ENCODE results near the gene TMEM176A.
A peak's percentile ranks its signal among the peaks of the same experiment; 100 is the strongest.

The TMEM176A gene

GRCh38 chr7:150778014-150778737 lies 22.4 kb upstream of the TMEM176A start:
- Histone ChIP-seq H3K9ac (ENCODE audit: low read length) (no peak overlapping the region), H3K4me3 (ENCODE audit: low read length) (no peak overlapping the region), H3K27ac (ENCODE audit: low read depth, low read length) (no peak overlapping the region), H3K36me3 (ENCODE audit: control insufficient read depth, insufficient read depth, low read length) (no peaks in the 10 kb centered on the region), H3K4me1 (ENCODE audit: control insufficient read depth, insufficient read depth, low read length) (peaks cover 2% of the 10 kb centered on the region), H3K27me3 (ENCODE audit: control insufficient read depth, insufficient read depth, low read length) (no peaks in the 10 kb centered on the region)

DNA sequence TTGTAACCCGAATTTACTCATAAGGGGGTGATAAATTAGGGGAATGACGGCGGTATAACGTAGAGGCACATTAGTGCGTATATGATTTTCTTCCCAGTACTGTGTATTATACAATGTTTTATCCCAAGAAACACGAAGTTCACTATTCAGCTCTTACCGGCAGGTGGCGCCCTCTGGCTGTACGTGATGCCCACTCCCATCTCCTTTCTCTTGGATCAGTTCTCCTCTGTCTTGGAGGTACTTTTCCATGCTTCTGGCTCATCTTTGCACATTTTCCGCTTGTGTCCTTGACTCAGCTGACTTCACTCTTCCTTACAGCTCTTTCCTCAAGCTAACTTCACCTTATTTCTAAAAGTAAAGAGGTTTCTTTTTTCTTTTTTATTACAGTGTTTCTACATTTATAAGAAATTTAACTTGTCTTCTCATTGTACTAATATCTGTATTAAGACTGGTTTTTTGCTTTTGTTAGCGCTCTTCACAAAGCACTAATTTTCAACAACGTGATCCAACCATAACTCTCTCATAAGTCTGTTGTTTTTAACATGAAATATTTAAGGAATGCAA lies 21.7 kb upstream of the TMEM176A start:
- Histone ChIP-seq H3K36me3 (ENCODE audit: control insufficient read depth, insufficient read depth, low read length) (no peaks in the 10 kb centered on the region), H3K27ac (ENCODE audit: low read depth, low read length) (no peak overlapping the region), H3K4me1 (ENCODE audit: control insufficient read depth, insufficient read depth, low read length) (peaks cover 2% of the 10 kb centered on the region), H3K27me3 (ENCODE audit: control insufficient read depth, insufficient read depth, low read length) (no peaks in the 10 kb centered on the region), H3K9ac (ENCODE audit: low read length) (no peak overlapping the region), H3K4me3 (ENCODE audit: low read length) (no peak overlapping the region)

DNA sequence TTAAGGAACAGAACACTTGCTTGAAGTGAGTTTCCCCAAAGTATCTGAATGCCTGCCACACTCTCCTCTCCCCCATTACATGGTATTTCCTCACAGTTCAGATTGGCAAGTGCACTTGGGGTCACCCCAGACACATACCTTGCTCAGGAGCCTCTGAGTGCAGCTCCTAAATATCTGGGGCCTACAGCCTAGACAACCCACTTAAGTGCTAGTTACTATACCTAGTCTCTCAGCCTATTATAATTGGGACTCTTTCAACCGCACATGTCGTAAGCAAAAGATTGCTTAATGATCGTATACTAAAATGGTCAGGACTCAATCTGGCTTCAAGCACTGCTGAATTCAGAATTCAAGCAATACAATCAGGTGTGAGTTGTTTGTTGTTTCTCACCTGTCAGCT lies 20.3 kb upstream of the TMEM176A start:
- peaks cover 2% of the 10 kb centered on the region for H3K4me1 ChIP-seq (ENCODE audit: control insufficient read depth, insufficient read depth, low read length)
- H3K27ac ChIP-seq (ENCODE audit: low read depth, low read length), result no peak overlapping the region
- no peak overlapping the region for H3K4me3 ChIP-seq (ENCODE audit: low read length)
- no peaks in the 10 kb centered on the region for H3K27me3 ChIP-seq (ENCODE audit: control insufficient read depth, insufficient read depth, low read length)
- H3K36me3 ChIP-seq (ENCODE audit: control insufficient read depth, insufficient read depth, low read length), result no peaks in the 10 kb centered on the region
- H3K9ac ChIP-seq (ENCODE audit: low read length), result no peak overlapping the region

DNA sequence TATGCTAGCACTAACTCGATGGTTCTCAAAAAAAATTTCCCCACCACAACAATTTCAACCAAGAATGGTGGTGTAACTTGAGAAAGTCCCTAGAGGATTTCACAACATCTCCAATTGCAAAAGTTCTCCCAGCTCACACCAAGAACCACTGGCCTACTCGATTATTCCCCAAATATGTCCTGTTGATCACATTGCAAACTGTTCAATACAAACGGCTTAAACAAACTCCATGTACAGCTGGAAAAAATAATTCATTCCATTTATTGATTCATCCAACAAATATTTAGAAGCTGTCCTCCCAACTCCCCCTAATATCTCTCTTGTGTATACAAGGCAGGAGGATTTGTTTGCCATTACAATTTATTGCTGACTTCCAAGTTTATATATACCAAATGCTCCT lies 19.5 kb upstream of the TMEM176A start:
- H3K27ac ChIP-seq (ENCODE audit: low read depth, low read length), result no peak overlapping the region

GRCh38 chr7:150781961-150782360 lies 18.6 kb upstream of the TMEM176A start:
- Histone ChIP-seq H3K9ac (ENCODE audit: low read length) (no peak overlapping the region), H3K4me1 (ENCODE audit: control insufficient read depth, insufficient read depth, low read length) (peaks cover 2% of the 10 kb centered on the region), H3K27me3 (ENCODE audit: control insufficient read depth, insufficient read depth, low read length) (no peaks in the 10 kb centered on the region), H3K27ac (ENCODE audit: low read depth, low read length) (no peak overlapping the region), H3K4me3 (ENCODE audit: low read length) (no peak overlapping the region), H3K36me3 (ENCODE audit: control insufficient read depth, insufficient read depth, low read length) (no peaks in the 10 kb centered on the region)

More for the DNA sequence above, 19.5 kb upstream of the TMEM176A start:
- H3K27me3 ChIP-seq (ENCODE audit: control insufficient read depth, insufficient read depth, low read length), result no peaks in the 10 kb centered on the region
- peaks cover 2% of the 10 kb centered on the region for H3K4me1 ChIP-seq (ENCODE audit: control insufficient read depth, insufficient read depth, low read length)
- no peak overlapping the region for H3K9ac ChIP-seq (ENCODE audit: low read length)
- H3K36me3 ChIP-seq (ENCODE audit: control insufficient read depth, insufficient read depth, low read length), result no peaks in the 10 kb centered on the region
- no peak overlapping the region for H3K4me3 ChIP-seq (ENCODE audit: low read length)

DNA sequence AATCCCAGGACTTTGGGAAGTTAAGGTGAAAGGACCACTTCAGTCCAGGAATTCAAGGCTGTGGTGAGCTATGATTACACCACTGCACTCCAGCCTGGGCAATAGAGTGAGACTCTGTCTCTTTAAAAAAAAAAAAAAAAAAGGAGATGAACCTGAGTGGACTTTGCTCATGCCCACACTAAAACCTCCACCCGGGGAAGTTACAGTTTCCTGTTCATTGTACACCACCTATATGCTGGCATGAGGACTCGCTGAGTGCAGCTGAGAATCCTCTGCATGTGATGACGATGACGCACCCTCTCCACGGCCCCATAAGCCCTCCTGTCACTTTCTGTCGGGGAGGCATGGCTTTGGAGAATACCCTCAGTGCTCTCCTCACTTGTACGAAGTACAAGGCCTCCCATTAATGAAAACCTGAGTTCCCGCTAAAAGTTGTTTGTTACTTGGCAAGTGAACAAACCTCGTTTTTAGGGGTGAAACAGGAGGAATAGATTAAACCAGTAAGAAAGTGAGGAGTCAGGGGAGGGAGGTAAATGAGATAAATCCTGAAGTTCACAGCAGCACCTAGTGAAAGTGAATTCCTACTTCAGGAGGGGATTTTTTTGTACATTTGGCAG lies 16.3 kb upstream of the TMEM176A start:
- H3K27me3 ChIP-seq (ENCODE audit: control insufficient read depth, insufficient read depth, low read length), result no peaks in the 10 kb centered on the region
- H3K27ac ChIP-seq (ENCODE audit: low read depth, low read length), result no peak overlapping the region
- H3K9ac ChIP-seq (ENCODE audit: low read length), result no peak overlapping the region
- H3K4me1 ChIP-seq (ENCODE audit: control insufficient read depth, insufficient read depth, low read length), result peaks cover 13% of the 10 kb centered on the region
- no peaks in the 10 kb centered on the region for H3K36me3 ChIP-seq (ENCODE audit: control insufficient read depth, insufficient read depth, low read length)
- peak overlapping the region; percentile 10 for H3K4me3 ChIP-seq (ENCODE audit: low read length)

DNA sequence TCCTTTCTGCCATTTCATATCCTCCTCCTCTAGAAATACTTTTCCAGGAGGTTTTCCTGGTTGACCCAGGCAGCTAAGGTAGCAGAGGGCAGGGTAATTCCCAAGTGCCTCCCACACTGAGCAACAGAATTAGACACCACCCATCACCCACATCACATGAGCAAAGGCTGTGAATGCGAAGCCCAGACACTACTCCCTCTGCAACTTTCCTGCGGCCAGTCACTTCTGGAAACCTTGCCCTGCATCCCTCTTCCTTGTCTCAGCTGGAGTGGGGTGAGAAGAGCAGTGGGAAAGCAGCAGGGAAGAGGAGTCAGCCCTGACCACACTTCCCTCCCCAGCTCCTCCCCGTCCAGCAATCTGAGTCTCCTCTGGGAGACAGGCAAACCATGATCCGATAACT lies 15.6 kb upstream of the TMEM176A start:
- Histone ChIP-seq H3K27ac (ENCODE audit: low read depth, low read length) (peak overlapping the region; percentile 32), H3K9ac (ENCODE audit: low read length) (no peak overlapping the region), H3K27me3 (ENCODE audit: control insufficient read depth, insufficient read depth, low read length) (no peaks in the 10 kb centered on the region), H3K4me3 (ENCODE audit: low read length) (peak overlapping the region; percentile 10), H3K4me1 (ENCODE audit: control insufficient read depth, insufficient read depth, low read length) (peaks cover 13% of the 10 kb centered on the region), H3K36me3 (ENCODE audit: control insufficient read depth, insufficient read depth, low read length) (no peaks in the 10 kb centered on the region)

- H3K36me3 ChIP-seq (ENCODE audit: control insufficient read depth, insufficient read depth, low read length), result no peaks in the 10 kb centered on the region
- peak overlapping the region; percentile 77 for H3K27ac ChIP-seq (ENCODE audit: low read depth, low read length)
- H3K27me3 ChIP-seq (ENCODE audit: control insufficient read depth, insufficient read depth, low read length), result no peaks in the 10 kb centered on the region
- peaks cover 13% of the 10 kb centered on the region for H3K4me1 ChIP-seq (ENCODE audit: control insufficient read depth, insufficient read depth, low read length)
- no peak overlapping the region for H3K9ac ChIP-seq (ENCODE audit: low read length)
- peak overlapping the region; percentile 19 for H3K4me3 ChIP-seq (ENCODE audit: low read length)
These were observed 13.0 kb upstream of the TMEM176A start for GRCh38 chr7:150787321-150788281.

DNA sequence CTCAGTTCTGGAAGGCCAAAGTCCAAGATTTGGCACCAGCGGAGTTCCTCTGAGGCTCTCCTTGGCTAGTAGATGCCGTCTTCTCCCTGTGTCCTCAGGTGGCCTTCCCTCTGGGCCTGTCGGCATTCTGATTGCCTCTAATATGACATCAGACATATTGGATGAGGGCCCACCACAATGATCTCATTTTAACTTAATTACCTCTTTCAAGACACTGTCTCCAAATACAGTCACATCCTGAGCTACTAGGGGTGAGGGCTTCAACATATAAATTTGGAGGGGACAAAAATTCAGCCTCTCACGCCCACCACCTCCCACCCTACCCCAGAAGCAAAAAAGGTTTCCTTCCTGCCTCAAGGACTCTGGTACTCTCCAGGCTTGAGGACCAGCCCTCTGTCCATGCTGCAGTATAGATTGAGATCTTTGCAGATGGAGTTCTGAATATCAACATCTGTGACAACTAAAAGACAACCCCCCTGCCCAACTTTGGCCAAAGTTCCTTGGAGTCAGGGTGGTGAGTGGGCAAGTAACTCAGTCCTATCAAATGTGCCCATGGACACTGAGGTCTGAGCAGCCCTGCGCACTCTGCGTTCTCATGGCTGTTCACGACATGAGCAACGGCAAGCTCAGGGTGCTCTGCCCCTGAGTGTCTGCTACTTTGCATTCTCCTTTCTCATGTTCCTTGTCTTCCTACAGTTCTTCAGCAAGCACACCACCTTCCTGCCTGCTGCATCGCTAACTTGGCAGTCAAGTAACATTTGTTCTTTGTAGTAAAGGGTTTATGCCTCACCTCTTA lies 11.9 kb upstream of the TMEM176A start:
- Histone ChIP-seq H3K36me3 (ENCODE audit: control insufficient read depth, insufficient read depth, low read length) (no peaks in the 10 kb centered on the region), H3K4me3 (ENCODE audit: low read length) (peak overlapping the region; percentile 19), H3K27ac (ENCODE audit: low read depth, low read length) (peak overlapping the region; percentile 77), H3K9ac (ENCODE audit: low read length) (no peak overlapping the region), H3K4me1 (ENCODE audit: control insufficient read depth, insufficient read depth, low read length) (peaks cover 13% of the 10 kb centered on the region), H3K27me3 (ENCODE audit: control insufficient read depth, insufficient read depth, low read length) (no peaks in the 10 kb centered on the region)

DNA sequence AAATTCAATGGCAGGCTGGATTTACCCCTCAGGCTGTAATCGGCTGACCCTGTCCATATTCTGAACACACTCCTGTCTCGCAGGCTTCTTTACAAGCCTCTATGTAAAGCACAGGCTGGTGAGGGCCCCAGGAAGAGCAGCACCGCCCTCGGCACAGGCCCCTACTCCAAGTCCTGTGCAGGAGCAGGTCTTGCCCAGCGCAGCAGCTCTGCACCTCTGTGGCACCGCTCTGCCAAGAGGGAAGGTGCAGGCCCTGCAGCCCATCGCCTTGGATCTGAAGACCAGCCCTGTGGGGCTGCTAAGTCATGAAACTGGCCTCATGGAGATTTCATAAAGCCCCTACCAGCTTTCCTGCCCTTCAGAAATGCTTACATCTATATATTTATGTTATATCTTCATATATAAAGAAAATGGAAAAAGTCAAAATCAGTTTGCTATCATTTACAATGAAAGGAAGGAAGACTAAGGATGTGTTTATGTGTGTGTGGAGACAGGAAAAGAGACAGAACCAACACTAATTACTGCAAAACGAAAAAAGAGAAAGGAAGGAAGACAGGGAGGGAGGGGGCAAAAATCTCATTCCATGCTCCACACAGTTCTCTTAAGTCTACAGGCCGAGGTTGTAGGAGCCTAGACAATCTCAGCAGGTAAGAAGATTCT lies 10.0 kb upstream of the TMEM176A start:
- Histone ChIP-seq H3K27ac (ENCODE audit: low read depth, low read length) (no peak overlapping the region), H3K4me3 (ENCODE audit: low read length) (no peak overlapping the region), H3K27me3 (ENCODE audit: control insufficient read depth, insufficient read depth, low read length) (no peaks in the 10 kb centered on the region), H3K9ac (ENCODE audit: low read length) (no peak overlapping the region), H3K36me3 (ENCODE audit: control insufficient read depth, insufficient read depth, low read length) (no peaks in the 10 kb centered on the region), H3K4me1 (ENCODE audit: control insufficient read depth, insufficient read depth, low read length) (peaks cover 13% of the 10 kb centered on the region)

DNA sequence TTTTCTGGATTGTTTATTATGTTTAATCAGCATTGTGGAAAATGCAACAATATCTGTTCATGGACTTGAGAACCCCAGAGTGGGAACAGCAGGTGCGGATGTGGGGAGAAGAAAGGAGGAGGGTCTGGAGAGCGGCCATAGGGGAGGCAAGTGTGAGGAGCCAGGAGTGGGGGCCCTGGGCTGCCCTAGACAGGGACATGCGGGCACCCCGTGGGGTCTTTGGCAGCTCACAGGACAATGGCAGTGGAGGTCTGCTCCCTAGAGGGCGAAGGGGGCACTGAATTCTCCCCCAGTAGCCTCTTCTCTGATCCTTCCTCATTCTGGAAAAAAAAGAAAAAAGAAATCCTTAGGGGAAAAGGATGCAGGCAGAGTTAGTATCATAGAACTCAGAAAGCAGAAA lies 9.3 kb upstream of the TMEM176A start:
- no peaks in the 10 kb centered on the region for H3K36me3 ChIP-seq (ENCODE audit: control insufficient read depth, insufficient read depth, low read length)
- H3K27ac ChIP-seq (ENCODE audit: low read depth, low read length), result no peak overlapping the region
- H3K4me3 ChIP-seq (ENCODE audit: low read length), result no peak overlapping the region
- H3K9ac ChIP-seq (ENCODE audit: low read length), result no peak overlapping the region
- H3K27me3 ChIP-seq (ENCODE audit: control insufficient read depth, insufficient read depth, low read length), result no peaks in the 10 kb centered on the region
- H3K4me1 ChIP-seq (ENCODE audit: control insufficient read depth, insufficient read depth, low read length), result peaks cover 16% of the 10 kb centered on the region

Measured in rectal smooth muscle tissue (tissue), 1 donor.